GM19238 (cell line): ENCODE results near the gene HEMGN.

Experiments used
- DNase-seq: peaks from one replicate; pipeline ENCODE4 v3.0.0; 2011; ENCODE audit warnings: low spot score; ENCODE audit not compliant: insufficient read length

Gene HEMGN

DNA sequence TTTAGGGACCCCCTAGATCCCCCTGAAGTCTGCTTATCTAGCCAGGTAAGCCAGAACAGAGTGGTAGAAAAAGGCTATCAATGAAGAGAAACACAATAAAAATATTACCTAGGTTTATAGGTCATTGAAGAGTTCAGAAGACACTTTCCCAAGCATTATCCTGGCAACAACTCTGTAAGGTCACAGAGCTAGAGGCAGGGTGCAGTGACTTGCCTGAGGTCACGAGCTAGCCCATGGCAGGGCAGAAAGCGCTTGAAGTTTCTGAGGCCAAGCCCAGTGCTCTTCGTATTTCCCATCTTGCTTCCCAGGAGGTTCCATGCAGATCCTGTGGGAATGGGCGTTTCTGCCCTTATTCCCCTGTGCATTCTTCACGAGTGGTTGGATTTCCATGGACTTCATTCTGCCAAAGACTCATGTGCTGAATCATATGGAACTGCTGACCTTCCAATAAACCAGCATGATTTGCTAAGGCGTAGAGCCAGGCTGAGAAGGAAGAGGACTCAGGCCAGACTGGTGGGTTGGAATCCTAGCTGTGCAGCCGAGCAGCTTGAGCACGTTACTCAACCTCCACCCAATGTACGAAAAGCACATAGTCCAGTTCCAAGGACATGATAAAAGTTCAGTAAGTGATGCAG is 37.8 kb downstream of the HEMGN start:
- no peak for DNase-seq

DNA sequence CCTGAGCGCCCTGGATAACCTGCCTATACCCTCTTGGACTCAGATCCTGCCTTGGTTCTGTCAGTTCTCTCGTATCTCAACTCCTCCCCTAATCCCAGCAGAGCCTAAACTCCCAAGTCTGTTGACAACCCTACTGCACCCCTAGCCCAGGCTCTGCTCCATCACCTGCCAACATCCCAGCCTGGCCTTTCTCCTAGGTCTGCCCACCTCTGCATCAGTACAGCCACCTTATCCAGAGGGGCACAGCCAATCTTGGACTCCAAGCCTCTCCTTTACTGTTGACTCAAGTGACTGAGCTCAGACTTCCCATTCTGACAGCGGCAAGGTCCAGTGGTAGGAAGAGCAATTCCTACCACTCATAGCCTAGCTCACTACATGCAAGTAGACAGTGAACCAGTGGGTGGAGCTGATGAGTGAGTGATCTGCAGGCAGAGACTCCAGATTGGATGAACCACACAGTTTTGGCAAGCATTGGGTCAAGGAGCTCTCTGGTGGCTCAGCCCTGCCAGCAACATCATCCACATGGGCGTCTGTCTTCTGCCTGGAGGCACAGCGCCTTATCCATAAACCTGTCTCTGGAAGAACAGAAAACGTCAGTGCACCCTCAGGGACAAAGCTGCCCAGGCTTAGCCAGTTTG is 42.2 kb downstream of the HEMGN start:
- no peak for DNase-seq

DNA sequence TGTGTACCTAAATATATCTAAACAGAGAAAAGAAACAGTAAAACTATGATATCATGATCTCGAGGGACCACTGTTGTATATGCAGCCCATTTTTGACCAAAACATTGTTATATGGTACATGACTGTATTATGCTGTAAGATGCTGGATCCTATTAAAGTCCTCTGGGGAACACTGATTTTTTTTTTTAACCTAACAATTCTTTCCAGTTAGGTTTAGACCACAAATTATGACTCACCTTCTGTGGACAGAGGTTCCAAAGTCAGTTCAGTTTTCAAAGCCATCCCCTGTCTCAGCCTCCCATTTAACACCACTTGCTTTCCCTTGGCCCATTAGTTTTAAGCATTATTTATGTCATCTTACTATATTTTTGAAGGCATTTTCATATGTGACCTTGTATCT is 42.8 kb downstream of the HEMGN start:
- DNase-seq = no peak

DNA sequence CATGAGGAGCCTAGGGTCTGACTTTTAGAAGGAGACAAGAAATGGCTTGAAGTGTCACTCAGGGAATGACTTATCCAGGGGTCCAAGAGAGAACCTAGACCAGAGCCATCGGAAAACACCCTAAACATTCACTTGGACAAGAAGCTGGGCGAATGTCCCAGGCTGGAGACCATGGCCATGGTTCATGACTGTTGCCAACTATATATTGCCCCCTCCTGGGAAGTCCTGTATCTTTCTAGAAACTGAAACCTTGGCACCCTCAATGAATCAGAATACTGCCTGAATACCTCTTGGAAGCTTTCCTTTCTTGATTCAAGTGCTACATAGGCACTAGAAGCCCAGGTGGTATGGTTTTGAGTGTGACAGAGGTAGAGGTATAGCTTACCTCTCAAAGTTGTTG is 45.6 kb downstream of the HEMGN start:
- DNase-seq = no peak

DNA sequence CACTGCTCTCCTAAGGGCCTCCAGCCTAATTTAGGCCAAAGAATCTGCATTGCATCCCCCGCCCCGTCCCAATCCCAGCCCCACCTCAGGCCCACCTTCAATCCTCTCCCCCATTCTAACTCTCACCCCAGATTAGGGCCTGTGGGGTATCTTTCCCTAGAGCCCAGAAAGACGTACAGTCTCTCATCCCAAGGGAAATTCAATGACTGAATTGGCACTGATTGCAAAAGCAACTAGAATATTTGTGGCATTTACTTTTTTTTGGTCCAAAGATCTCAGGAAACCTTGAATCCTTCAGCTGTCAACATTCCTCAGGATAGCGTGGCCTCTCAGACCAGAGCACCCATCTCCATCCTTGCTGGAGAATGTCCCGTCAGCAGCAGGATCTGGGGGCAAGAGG is 46.2 kb downstream of the HEMGN start:
- no peak for DNase-seq

DNA sequence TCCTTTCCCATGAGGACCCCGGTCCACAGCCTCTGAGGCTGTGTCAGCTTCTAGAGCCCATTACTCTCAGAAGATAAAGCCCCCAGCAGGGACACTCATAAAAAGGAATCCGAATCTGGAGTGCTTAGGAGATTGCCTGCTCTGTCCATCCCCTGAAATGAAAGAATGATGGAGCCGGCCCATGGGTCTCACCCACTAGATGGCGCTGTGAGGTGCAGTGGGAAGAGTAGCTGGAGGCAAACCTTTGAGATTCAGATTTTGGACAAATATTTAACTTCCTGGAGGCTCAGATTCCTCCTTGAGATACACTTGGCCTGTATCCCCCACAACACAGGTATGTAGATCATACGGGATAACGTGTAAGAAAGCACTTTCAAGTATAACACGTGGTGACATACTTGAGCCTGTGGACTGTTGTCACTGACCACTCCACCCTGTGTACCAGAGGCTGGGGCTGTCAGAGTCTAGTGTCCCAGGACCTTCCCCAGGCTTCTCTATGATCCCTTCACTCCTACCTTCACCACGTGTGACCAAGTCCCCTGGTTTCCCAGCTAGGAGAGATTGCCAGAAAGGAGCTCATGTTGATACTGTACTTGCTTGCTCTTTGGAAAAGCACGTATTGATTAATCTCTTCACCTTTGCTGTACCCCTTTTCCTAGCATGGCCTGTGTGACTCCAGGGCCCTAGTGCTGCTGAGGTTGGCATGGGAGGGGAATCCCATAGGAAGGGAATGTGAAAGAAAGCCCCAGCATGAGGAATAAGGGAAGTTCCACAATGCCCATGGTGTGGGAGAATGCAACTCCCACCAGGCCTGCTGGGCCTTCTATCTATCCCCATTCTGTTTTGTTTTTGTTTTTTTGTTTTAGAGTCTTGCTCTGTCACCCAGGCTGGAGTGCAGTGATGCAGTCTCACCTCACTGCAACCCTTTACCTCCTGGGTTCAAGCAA is 47.8 kb downstream of the HEMGN start:
- DNase-seq = peak; percentile 32

DNA sequence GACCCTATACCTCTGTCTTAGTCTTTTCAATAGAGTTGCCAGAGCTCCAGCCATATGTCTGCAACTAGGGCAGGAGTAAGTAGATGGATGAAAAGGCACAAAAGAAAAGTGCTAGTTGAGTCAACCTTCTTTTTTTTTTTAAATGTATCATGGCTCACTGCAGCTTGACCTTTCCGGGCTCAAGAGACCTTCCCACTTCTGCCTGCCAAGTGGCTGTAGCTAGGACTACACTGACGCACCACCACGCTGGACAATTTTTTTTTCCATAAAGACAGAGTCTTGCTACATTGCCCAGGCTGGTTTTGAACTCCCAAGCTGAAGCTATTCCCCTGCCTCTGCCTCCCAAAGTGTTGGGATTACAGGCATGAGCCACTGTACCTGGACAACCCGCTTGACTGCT is 57.6 kb downstream of the HEMGN start:
- DNase-seq = no peak
